SU-DHL-6 (cell line): ENCODE data around the gene SAFB2.

Source experiments
- H2AFZ ChIP-seq: fragments of 200-600 bp; sonication (generic); 2 replicates; pipeline ENCODE4 v1.6.1; 2014; ENCODE audit warnings: low read depth, mild to moderate bottlenecking, moderate library complexity, mixed read lengths, antibody characterized with exemption, low read length; ENCODE audit not compliant: severe bottlenecking
- H3F3A ChIP-seq: fragments of 200-600 bp; shearing (Covaris generic); 2 replicates; pipeline ENCODE4 v1.6.0; 2016; ENCODE audit warnings: antibody characterized with exemption, mild to moderate bottlenecking; ENCODE audit not compliant: insufficient read depth
- H3K27ac ChIP-seq: fragments of 200-600 bp; sonication (generic); 2 replicates; pipeline ENCODE4 v1.5.1; 2016; ENCODE audit warnings: low read depth, mild to moderate bottlenecking, low read length, moderate library complexity, mixed read lengths
- H3K27me3 ChIP-seq: fragments of 200-600 bp; sonication (generic), shearing (Covaris generic); 2 replicates; pipeline ENCODE4 v1.6.0; 2014; ENCODE audit warnings: mild to moderate bottlenecking, low read length
- H3K36me3 ChIP-seq: fragments of 200-600 bp; sonication (generic); 2 replicates; pipeline ENCODE4 v1.6.1; 2014; ENCODE audit warnings: mild to moderate bottlenecking, low read length, mixed read lengths
- H3K4me2 ChIP-seq: fragments of 300-600, 200-600 bp; shearing (Covaris generic), sonication (generic); 2 replicates; pipeline ENCODE4 v1.6.0; 2014; ENCODE audit warnings: low read length, low read depth, mild to moderate bottlenecking; ENCODE audit not compliant: poor library complexity, severe bottlenecking
- H3K4me3 ChIP-seq: fragments of 200-600 bp; sonication (generic); 2 replicates; pipeline ENCODE4 v1.5.1; 2014; ENCODE audit warnings: antibody characterized with exemption, low read length, mild to moderate bottlenecking, mixed read lengths; ENCODE audit not compliant: insufficient read depth, poor library complexity, severe bottlenecking
- H3K79me2 ChIP-seq: fragments of 200-600 bp; sonication (generic); 2 replicates; pipeline ENCODE4 v1.6.1; 2014; ENCODE audit warnings: mild to moderate bottlenecking, low read length, moderate library complexity; ENCODE audit not compliant: insufficient read depth
- H3K9ac ChIP-seq: fragments of 200-600 bp; sonication (generic); 2 replicates; pipeline ENCODE4 v1.7.0; 2014; ENCODE audit warnings: mild to moderate bottlenecking, low read length
- H3K9me2 ChIP-seq: fragments of 200-600 bp; sonication (generic); replicated peaks from 2 replicates; pipeline ENCODE4 v1.6.1; 2014; ENCODE audit warnings: low read length; ENCODE audit not compliant: insufficient read depth
- H3K9me3 ChIP-seq: fragments of 200-600 bp; sonication (generic); 2 replicates; pipeline ENCODE4 v1.6.1; 2014; ENCODE audit warnings: low read length, mixed read lengths; ENCODE audit not compliant: insufficient read depth
- H4K20me1 ChIP-seq: fragments of 200-600 bp; sonication (generic); 2 replicates; pipeline ENCODE4 v1.6.1; 2014; ENCODE audit warnings: low read depth, mild to moderate bottlenecking, antibody characterized with exemption, low read length, moderate library complexity, mixed read lengths
- CTCF ChIP-seq: fragments of 200-600 bp; sonication (generic); IDR thresholded peaks from one replicate; pipeline ENCODE4 v1.5.1; 2017; ENCODE audit warnings: antibody characterized with exemption, mild to moderate bottlenecking, low read length, moderate library complexity; ENCODE audit not compliant: insufficient read depth, poor library complexity, severe bottlenecking
- EZH2phosphoT487 ChIP-seq: fragments of 200-600 bp; sonication (generic), shearing (Covaris generic); conservative IDR thresholded peaks from 2 replicates; pipeline ENCODE4 v1.6.1; 2018; ENCODE audit warnings: mild to moderate bottlenecking, antibody characterized with exemption, low read length, moderate library complexity, mixed read lengths

SAFB2 gene

DNA sequence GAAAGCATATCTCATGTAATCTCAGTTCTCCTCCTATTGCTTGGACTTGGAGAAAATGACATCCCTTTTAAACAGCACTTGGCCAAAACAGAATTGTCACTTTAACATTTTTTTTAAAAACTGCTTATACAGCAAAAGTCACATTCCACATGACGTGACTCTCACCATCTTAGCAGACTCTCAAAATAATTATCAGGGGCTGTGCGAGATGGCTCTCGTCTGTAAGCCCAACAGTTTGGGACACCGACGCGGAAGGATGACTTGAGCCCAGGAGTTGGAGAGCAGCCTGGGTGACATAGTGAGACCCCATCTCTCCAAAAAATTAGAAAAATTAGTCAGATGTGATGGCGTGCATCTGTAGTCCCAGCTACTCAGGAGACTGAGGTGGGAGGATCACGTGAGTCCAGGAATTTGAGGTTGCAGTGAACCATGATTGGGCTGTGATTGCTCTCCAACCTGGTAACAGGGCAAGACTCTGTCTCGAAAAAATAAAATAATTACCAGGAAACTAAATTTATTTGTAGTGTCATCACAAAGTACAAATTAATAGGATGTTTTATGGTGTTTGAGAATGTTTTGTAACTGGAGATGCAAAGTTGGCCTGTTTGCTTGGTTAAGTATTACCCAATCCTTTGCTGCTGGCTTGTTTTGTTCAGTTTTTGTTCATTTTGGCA, 9.1 kb upstream of the SAFB2 start:
- Histone ChIP-seq H2AFZ (no peak overlapping the region), H3K36me3 (peaks cover 34% of the 10 kb centered on the region)

DNA sequence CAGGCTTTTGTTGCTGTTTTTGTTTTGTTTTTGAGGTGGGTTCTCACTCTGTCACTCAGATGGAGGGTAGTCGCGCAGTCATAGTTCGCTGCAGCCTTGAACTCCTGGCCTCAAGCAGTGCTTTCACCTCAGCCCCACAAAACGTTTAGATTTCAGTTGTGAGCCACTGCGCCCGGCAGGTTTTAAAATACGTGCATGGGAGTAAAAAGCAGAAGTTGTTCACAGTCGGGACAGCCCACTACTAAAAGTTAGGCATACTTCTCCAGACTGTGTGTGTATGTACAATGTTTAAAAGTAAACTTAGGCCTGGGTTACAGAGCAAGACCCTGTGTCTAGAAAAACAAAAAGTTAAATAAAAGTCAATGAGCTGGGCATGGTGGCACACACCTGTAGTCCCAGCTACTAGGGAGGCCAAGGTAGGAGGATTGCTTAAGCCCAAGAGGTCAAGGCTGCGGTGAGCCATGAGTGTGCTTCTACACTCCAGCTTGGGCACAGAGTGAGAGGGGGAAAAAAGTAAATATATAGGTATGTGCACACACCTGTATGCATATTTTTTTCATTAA, 6.4 kb upstream of the SAFB2 start:
- no peak overlapping the region for H3K9ac ChIP-seq
- peak overlapping the region; percentile 18 for H3K27ac ChIP-seq

More for the DNA sequence above, 9.1 kb upstream of the SAFB2 start:
- no peak overlapping the region for H3K4me3 ChIP-seq
- TF ChIP-seq EZH2phosphoT487 (no peak), CTCF (no peak)
- no peaks in the 10 kb centered on the region for H3K27me3 ChIP-seq
- peaks cover 18% of the 10 kb centered on the region for H3F3A ChIP-seq
- H3K9me3 ChIP-seq, result no peaks in the 10 kb centered on the region
- no peak overlapping the region for H3K4me2 ChIP-seq
- H4K20me1 ChIP-seq, result peaks cover 73% of the 10 kb centered on the region
- H3K9ac ChIP-seq, result no peak overlapping the region
- no peaks in the 10 kb centered on the region for H3K9me2 ChIP-seq
- H3K79me2 ChIP-seq, result peaks cover 100% of the 10 kb centered on the region
- H3K27ac ChIP-seq, result no peak overlapping the region

GRCh38 chr19:5628461-5628860, 5.9 kb upstream of the SAFB2 start:
- Histone ChIP-seq H3K4me3 (no peak overlapping the region), H3K79me2 (peaks cover 100% of the 10 kb centered on the region), H2AFZ (no peak overlapping the region), H3K27ac (peak overlapping the region; percentile 18), H3K9me3 (no peaks in the 10 kb centered on the region), H3K9ac (no peak overlapping the region), H3K27me3 (no peaks in the 10 kb centered on the region), H4K20me1 (peaks cover 63% of the 10 kb centered on the region), H3K4me2 (peak overlapping the region; percentile 21), H3K9me2 (no peaks in the 10 kb centered on the region), H3F3A (0 out of 2 replicates have a peak, but pooled peaks cover 13% of the 10 kb centered on the region), H3K36me3 (peaks cover 36% of the 10 kb centered on the region)
- TF ChIP-seq CTCF, result no peak
- TF ChIP-seq EZH2phosphoT487, result no peak

More for the DNA sequence above, 6.4 kb upstream of the SAFB2 start:
- no peak overlapping the region for H2AFZ ChIP-seq
- peaks cover 38% of the 10 kb centered on the region for H3K36me3 ChIP-seq
- no peak overlapping the region for H3K4me3 ChIP-seq
- no peaks in the 10 kb centered on the region for H3K9me2 ChIP-seq
- H3K27me3 ChIP-seq, result no peaks in the 10 kb centered on the region
- H4K20me1 ChIP-seq, result peaks cover 67% of the 10 kb centered on the region
- peaks cover 100% of the 10 kb centered on the region for H3K79me2 ChIP-seq
- H3K9me3 ChIP-seq, result no peaks in the 10 kb centered on the region
- peak overlapping the region; percentile 21 for H3K4me2 ChIP-seq
- TF ChIP-seq CTCF (no peak), EZH2phosphoT487 (no peak)
- 0 out of 2 replicates have a peak, but pooled peaks cover 13% of the 10 kb centered on the region for H3F3A ChIP-seq
